Testis (tissue), 3 donors: ENCODE data around the gene CCDC122. TPM values are rescaled to one million over a fixed set of nuclear protein-coding genes. Genes with fewer than 3 reads are reported as not detected.
A peak's percentile ranks its signal among the peaks of the same experiment; 100 is the strongest.

Source experiments
- DNase-seq: peaks from one replicate; pipeline ENCODE4 v3.0.0-alpha.2; 2019
- H3K27ac ChIP-seq, 2 donors: fragments of 200-600 bp; sonication (generic); one replicate each; pipeline ENCODE4 v1.5.1; 2019
- H3K27me3 ChIP-seq: fragments of 200-600 bp; sonication (generic); one replicate; pipeline ENCODE4 v1.5.1; 2019
- H3K36me3 ChIP-seq: fragments of 200-600 bp; sonication (generic); one replicate; pipeline ENCODE4 v1.5.1; 2017; ENCODE audit warnings: low read depth; ENCODE audit errors: missing control alignments
- H3K4me1 ChIP-seq: fragments of 200-600 bp; sonication (generic); one replicate; pipeline ENCODE4 v1.5.1; 2019
- H3K4me3 ChIP-seq, 2 donors: fragments of 200-600 bp; sonication (generic); one replicate each; pipeline ENCODE4 v1.5.1; 2017 to 2019
- H3K9me3 ChIP-seq: fragments of 200-600 bp; sonication (generic); one replicate; pipeline ENCODE4 v1.5.1; 2017
- CTCF ChIP-seq, 3 experiments: fragments of 450-650 bp in 2 of 3; fragments of 200-600 bp in 1 of 3; sonication (generic) in 1 of 3; IDR thresholded peaks; one replicate each; pipeline ENCODE4 v1.5.1; 2016 to 2019; ENCODE audit warnings: antibody characterized with exemption in 3 of 3, mild to moderate bottlenecking in 2 of 3, moderate library complexity in 1 of 3
- POLR2A ChIP-seq: fragments of 450-650 bp; IDR thresholded peaks from one replicate; pipeline ENCODE4 v1.6.1; 2017; ENCODE audit warnings: antibody characterized with exemption, mild to moderate bottlenecking, moderate library complexity
- WGBS, 2 donors: methylation state at CpG; one replicate each; pipeline ENCODE4 v1.1.5; 2018; 5-methylcytosine and 5-hydroxymethylcytosine counted together
- intact Hi-C: fragments of 100-400 bp; cut with DNase I; formaldehyde crosslinking; loops from one replicate; pipeline ENCODE4 v1.15.1; 2023; ENCODE audit warnings: low total_unique reads
- polyA plus RNA-seq: library from polyadenylated mRNA; stranded (reverse); fragments of 350-450 nt; fragmentation: Illumina TruSeq; extraction: RNeasy Lipid Tissue Mini Kit (QIAGEN cat#74804); gene quantifications from one replicate; pipeline ENCODE4 v1.2.3, GENCODE V29; 2014; ENCODE audit warnings: low read depth, low replicate concordance; ENCODE audit not compliant: insufficient read depth
- total RNA-seq, 2 donors: library from RNA; depleted of rRNA; stranded (reverse); fragments of >200 nt; gene quantifications; one replicate each; pipeline ENCODE4 v1.2.3, GENCODE V29; 2016

CCDC122 gene
- total and polyA plus RNA-seq, 3 donors from 2014 or later: 1.3 to 31.6 (median 20.6) TPM

- DNase-seq: peak; percentile 34
- no peaks in the 10 kb centered on the region for H3K9me3 ChIP-seq
- 39 to 46% methylated on average over 2 of the region's 2 CpGs for WGBS, 2 donors
- no peak overlapping the region for H3K27ac ChIP-seq
- no peaks in the 10 kb centered on the region for H3K27me3 ChIP-seq
- intact Hi-C loops: loop anchor here (10.0 kb wide), 1 partner anchor 136 kb away; no protein-coding TSS in a partner anchor
- peaks cover 17% of the 10 kb centered on the region for H3K4me1 ChIP-seq
- no peaks in the 10 kb centered on the region for H3K36me3 ChIP-seq
- no peak overlapping the region for H3K4me3 ChIP-seq
- TF ChIP-seq POLR2A (no peak), CTCF (IDR thresholded peaks at IDR 0.05) (peak; percentile 52 to 55 (median 53))
These were observed 28.9 kb upstream of the CCDC122 start for GRCh38 chr13:43908156-43909126.

- Histone ChIP-seq H3K4me1 (peaks cover 13% of the 10 kb centered on the region), H3K9me3 (no peaks in the 10 kb centered on the region), H3K27ac (peak overlapping the region; percentile 2 to 54), H3K36me3 (no peaks in the 10 kb centered on the region), H3K4me3 (no peak overlapping the region), H3K27me3 (no peaks in the 10 kb centered on the region)
- intact Hi-C loops: loop anchor here (10.0 kb wide), 1 partner anchor 139 kb away; no protein-coding TSS in a partner anchor
- DNase-seq: peak; percentile 67
- TF ChIP-seq POLR2A (no peak), CTCF (IDR thresholded peaks at IDR 0.05) (peak; percentile 78 to 91 (median 80))
- WGBS, 2 donors: 3 to 5% methylated on average over 3 of the region's 3 CpGs
These were observed 26.0 kb upstream of the CCDC122 start for GRCh38 chr13:43905435-43906031.

GRCh38 chr13:43895940-43896339 lies 16.4 kb upstream of the CCDC122 start:
- Histone ChIP-seq H3K27ac (no peak overlapping the region), H3K9me3 (no peaks in the 10 kb centered on the region), H3K4me3 (no peak overlapping the region), H3K36me3 (no peaks in the 10 kb centered on the region), H3K4me1 (no peaks in the 10 kb centered on the region), H3K27me3 (no peaks in the 10 kb centered on the region)
- DNase-seq: no peak
- 48 to 56% methylated on average over 2 of the region's 2 CpGs for WGBS, 2 donors
- intact Hi-C loops: no loop called here
- TF ChIP-seq CTCF (IDR thresholded peaks at IDR 0.05) (no peak), POLR2A (no peak)

- DNase-seq: no peak
- TF ChIP-seq CTCF (IDR thresholded peaks at IDR 0.05): peak in 2 of 3 experiments; percentile 3 to 44
- no peak for TF ChIP-seq POLR2A
- H3K27me3 ChIP-seq: no peaks in the 10 kb centered on the region
- H3K36me3 ChIP-seq: no peaks in the 10 kb centered on the region
- H3K4me1 ChIP-seq: no peaks in the 10 kb centered on the region
- no peak overlapping the region for H3K4me3 ChIP-seq
- no peak overlapping the region for H3K27ac ChIP-seq
- H3K9me3 ChIP-seq: no peaks in the 10 kb centered on the region
- intact Hi-C loops: no loop called here
These were observed 14.9 kb upstream of the CCDC122 start for GRCh38 chr13:43894438-43894837.
